IMR-90 (cell line): ENCODE data around the gene RETN. TPM values are rescaled to one million over a fixed set of nuclear protein-coding genes. Genes with fewer than 3 reads are reported as not detected.

Experiments used
- ATAC-seq: fragments of 200-7000 bp; cut with Tn5 transposase; 2 replicates; pipeline ENCODE4 v1.9.1; 2020; ENCODE audit warnings: low read depth, mild to moderate bottlenecking, moderate library complexity
- BruUV-seq: library from RNA; stranded (reverse); fragments of 400-500 nt; replicated peaks from 2 replicates; lab custom pipeline; 2021; lab: Mats Ljungman, UMichigan
- CTCF ChIA-PET: fragments of 300-600 bp; formaldehyde crosslinking; extraction: SDS; loops from one replicate; lab custom pipeline; 2021; ENCODE audit warnings: antibody characterized with exemption; lab: Yijun Ruan, JAX
- POLR2A ChIA-PET: fragments of 300-600 bp; sonication (Branson Sonifier 250); formaldehyde crosslinking; loops from one replicate; lab custom pipeline; 2022; ENCODE audit warnings: antibody characterized with exemption; ENCODE audit not compliant: unreplicated experiment; lab: Charles Lee
- DNase-seq: peaks from one replicate; pipeline ENCODE4 v3.0.0; 2013
- H2AFZ ChIP-seq: replicated peaks from 2 replicates; pipeline ENCODE3; 2013; ENCODE audit warnings: low read length, mild to moderate bottlenecking; ENCODE audit not compliant: poor library complexity
- H2AK5ac ChIP-seq: 2 replicates; pipeline ENCODE4 v1.6.1; 2013; ENCODE audit warnings: low read depth, low read length, inconsistent platforms
- H2AK9ac ChIP-seq: replicated peaks from 2 replicates; pipeline ENCODE3; 2013; ENCODE audit warnings: mild to moderate bottlenecking, low read depth, low read length, moderate library complexity; ENCODE audit not compliant: poor library complexity
- H2BK120ac ChIP-seq: 2 replicates; pipeline ENCODE4 v1.6.1; 2013; ENCODE audit warnings: low read depth, low read length, inconsistent platforms
- H2BK15ac ChIP-seq: 3 replicates; pipeline ENCODE4 v1.6.1; 2013; ENCODE audit warnings: low read depth, low read length, inconsistent platforms
- H2BK20ac ChIP-seq: 2 replicates; pipeline ENCODE4 v1.6.1; 2013; ENCODE audit warnings: low read depth, mild to moderate bottlenecking, inconsistent platforms, low read length, moderate library complexity
- H2BK5ac ChIP-seq: 2 replicates; pipeline ENCODE4 v1.6.1; 2013; ENCODE audit warnings: mild to moderate bottlenecking, low read depth, low read length, inconsistent platforms; ENCODE audit not compliant: poor library complexity, severe bottlenecking
- H3K14ac ChIP-seq: replicated peaks from 2 replicates; pipeline ENCODE4 v1.6.1; 2013; ENCODE audit warnings: low read depth, low read length, inconsistent platforms
- H3K18ac ChIP-seq: 2 replicates; pipeline ENCODE4 v1.6.1; 2013; ENCODE audit warnings: low read depth, low read length, control low read depth
- H3K23ac ChIP-seq: 2 replicates; pipeline ENCODE4 v1.6.1; 2013; ENCODE audit warnings: low read depth, low read length, inconsistent platforms
- H3K27ac ChIP-seq: 2 replicates; pipeline ENCODE4 v1.5.1; 2013; ENCODE audit warnings: mild to moderate bottlenecking, control low read depth, low read length; ENCODE audit not compliant: insufficient read depth
- H3K27me3 ChIP-seq: 2 replicates; pipeline ENCODE4 v1.6.1; 2013; ENCODE audit warnings: low read length; ENCODE audit not compliant: control insufficient read depth, insufficient read depth
- H3K36me3 ChIP-seq: 2 replicates; pipeline ENCODE4 v1.6.1; 2013; ENCODE audit warnings: low read length, mixed read lengths; ENCODE audit not compliant: control insufficient read depth, insufficient read depth
- H3K4ac ChIP-seq: 2 replicates; pipeline ENCODE4 v1.6.1; 2013; ENCODE audit warnings: low read depth, low read length, inconsistent platforms
- H3K4me1 ChIP-seq: 2 replicates; pipeline ENCODE4 v1.6.1; 2013; ENCODE audit warnings: low read length, mixed read lengths; ENCODE audit not compliant: control insufficient read depth, insufficient read depth
- H3K4me2 ChIP-seq: 2 replicates; pipeline ENCODE4 v1.6.1; 2013; ENCODE audit warnings: low read depth, mild to moderate bottlenecking, control low read depth, low read length, moderate library complexity
- H3K4me3 ChIP-seq: 2 replicates; pipeline ENCODE4 v1.5.1; 2013; ENCODE audit warnings: low read depth, mild to moderate bottlenecking, control low read depth, low read length, moderate library complexity; ENCODE audit not compliant: insufficient read depth
- H3K56ac ChIP-seq: 2 replicates; pipeline ENCODE4 v1.6.1; 2013; ENCODE audit warnings: low read length, inconsistent platforms; ENCODE audit not compliant: insufficient read depth; ENCODE audit errors: extremely low read depth
- H3K79me1 ChIP-seq, 2 experiments: 2 replicates each; pipeline ENCODE4 v1.6.1; 2013; ENCODE audit warnings: low read length in 2 of 2, inconsistent platforms in 1 of 2, low read depth in 1 of 2
- H3K9ac ChIP-seq: 2 replicates; pipeline ENCODE4 v1.6.1; 2013; ENCODE audit warnings: low read depth, low read length, control low read depth
- H3K9me1 ChIP-seq: 2 replicates; pipeline ENCODE4 v1.6.1; 2013; ENCODE audit warnings: low read length, inconsistent platforms; ENCODE audit not compliant: insufficient read depth
- H3K9me3 ChIP-seq: 2 replicates; pipeline ENCODE4 v1.6.1; 2013; ENCODE audit warnings: low read length; ENCODE audit not compliant: control insufficient read depth, insufficient read depth
- H4K20me1 ChIP-seq: 2 replicates; pipeline ENCODE4 v1.6.1; 2013; ENCODE audit warnings: low read length, inconsistent platforms; ENCODE audit not compliant: insufficient read depth
- H4K5ac ChIP-seq: 2 replicates; pipeline ENCODE4 v1.6.1; 2013; ENCODE audit warnings: mild to moderate bottlenecking, low read depth, low read length, control low read depth
- H4K8ac ChIP-seq, 2 experiments: 2 replicates each; pipeline ENCODE4 v1.6.1; 2013; ENCODE audit warnings: low read depth in 2 of 2, low read length in 2 of 2, control low read depth in 1 of 2, inconsistent platforms in 1 of 2
- H4K91ac ChIP-seq: 2 replicates; pipeline ENCODE4 v1.6.1; 2013; ENCODE audit warnings: low read depth, low read length, inconsistent platforms; ENCODE audit not compliant: insufficient read depth
- BHLHE40 ChIP-seq: fragments of 150-350 bp; IDR thresholded peaks from 2 replicates; pipeline ENCODE4 v1.6.1; 2016; ENCODE audit warnings: mild to moderate bottlenecking, low read depth, low read length
- CEBPB ChIP-seq: IDR thresholded peaks from 2 replicates; pipeline ENCODE4 v1.6.1; 2012; ENCODE audit warnings: low read depth, low read length, improper control_type of control experiment
- CHD1 ChIP-seq: IDR thresholded peaks from 2 replicates; pipeline ENCODE4 v1.6.1; 2012; ENCODE audit warnings: low read depth, low read length, improper control_type of control experiment
- CTCF ChIP-seq: conservative IDR thresholded peaks from 2 replicates; pipeline ENCODE4 v1.5.1; 2012; ENCODE audit warnings: mild to moderate bottlenecking, low read depth, low read length, improper control_type of control experiment
- FOS ChIP-seq: fragments of 150-350 bp; IDR thresholded peaks from 2 replicates; pipeline ENCODE4 v1.6.1; 2016; ENCODE audit warnings: low read depth, low read length
- MAFK ChIP-seq: IDR thresholded peaks from 2 replicates; pipeline ENCODE4 v1.6.1; 2012; ENCODE audit warnings: low read depth, low read length, improper control_type of control experiment
- MAZ ChIP-seq: IDR thresholded peaks from 2 replicates; pipeline ENCODE4 v1.6.1; 2012; ENCODE audit warnings: low read depth, mild to moderate bottlenecking, low read length, improper control_type of control experiment, moderate library complexity, borderline replicate concordance
- MXI1 ChIP-seq: IDR thresholded peaks from 2 replicates; pipeline ENCODE4 v1.6.1; 2012; ENCODE audit warnings: low read depth, mild to moderate bottlenecking, low read length, moderate library complexity, borderline replicate concordance
- NFE2L2 ChIP-seq: fragments of 150-350 bp; IDR thresholded peaks from 2 replicates; pipeline ENCODE4 v1.6.1; 2016; ENCODE audit warnings: low read depth, mild to moderate bottlenecking, low read length
- POLR2A ChIP-seq: IDR thresholded peaks from 2 replicates; pipeline ENCODE4 v1.6.1; 2012; ENCODE audit warnings: mild to moderate bottlenecking, low read depth, low read length
- RAD21 ChIP-seq: IDR thresholded peaks from 2 replicates; pipeline ENCODE4 v1.6.1; 2012; ENCODE audit warnings: low read length, improper control_type of control experiment
- RCOR1 ChIP-seq: IDR thresholded peaks from 2 replicates; pipeline ENCODE4 v1.6.1; 2012; ENCODE audit warnings: mild to moderate bottlenecking, low read length, improper control_type of control experiment; ENCODE audit not compliant: insufficient replicate concordance
- RFX5 ChIP-seq: IDR thresholded peaks from 2 replicates; pipeline ENCODE4 v1.8.0; 2012; ENCODE audit warnings: low read depth, mild to moderate bottlenecking, low read length, moderate library complexity
- SMC3 ChIP-seq: fragments of 150-350 bp; IDR thresholded peaks from 2 replicates; pipeline ENCODE4 v1.6.1; 2016; ENCODE audit warnings: low read depth, mild to moderate bottlenecking, antibody characterized with exemption, low read length, moderate library complexity
- WGBS, 2 experiments: methylation state at CpG; one replicate each; pipeline versions ENCODE4 v1.1.5 to v1.1.7; 2013; ENCODE audit warnings: missing lambda C conversion rate in 2 of 2; ENCODE audit not compliant: insufficient read length in 1 of 2; ENCODE audit errors: extremely low coverage in 2 of 2; 5-methylcytosine and 5-hydroxymethylcytosine counted together
- dilution Hi-C: fragments of 300-500 bp; cut with HindIII; formaldehyde crosslinking; loops from one replicate; pipeline ENCODE4 v1.14.3; 2018; ENCODE audit warnings: low sequenced_read_pairs; ENCODE audit not compliant: unreplicated experiment
- in situ Hi-C: fragments of 300-500 bp; cut with MboI; formaldehyde crosslinking; loops from 3 replicates; pipeline ENCODE4 v1.14.3; 2019; ENCODE audit warnings: low sequenced_read_pairs, inconsistent platforms, mixed read lengths
- intact Hi-C: fragments of 100-400 bp; cut with micrococcal nuclease; formaldehyde crosslinking; loops from 2 replicates; pipeline ENCODE4 v1.10.0; 2022
- polyA plus RNA-seq, 3 experiments: library from polyadenylated mRNA; depleted of rRNA; stranded (reverse); fragments of >200 nt; gene quantifications; 2 replicates each; pipeline ENCODE4 v1.2.3, GENCODE V29; 2012; ENCODE audit warnings: low replicate concordance in 1 of 3
- total RNA-seq: library from RNA; depleted of rRNA; stranded (reverse); fragments of >200 nt; gene quantifications from 2 replicates; pipeline ENCODE4 v1.2.3, GENCODE V29; 2012
- TF ChIP-seq, protein P1 (sequence below): fragments of 150-350 bp; IDR thresholded peaks from 2 replicates; pipeline ENCODE4 v1.6.1; 2016; ENCODE audit warnings: low read depth, mild to moderate bottlenecking, low read length, moderate library complexity, borderline replicate concordance
- TF ChIP-seq, protein P2 (sequence below): fragments of 150-350 bp; IDR thresholded peaks from 2 replicates; pipeline ENCODE4 v1.6.1; 2017; ENCODE audit warnings: mild to moderate bottlenecking, antibody characterized with exemption, low read length, low read depth

The RETN gene
- total and polyA plus RNA-seq, 2 of the 4 experiments (the other 2 are of a cell fraction): not detected

DNA sequence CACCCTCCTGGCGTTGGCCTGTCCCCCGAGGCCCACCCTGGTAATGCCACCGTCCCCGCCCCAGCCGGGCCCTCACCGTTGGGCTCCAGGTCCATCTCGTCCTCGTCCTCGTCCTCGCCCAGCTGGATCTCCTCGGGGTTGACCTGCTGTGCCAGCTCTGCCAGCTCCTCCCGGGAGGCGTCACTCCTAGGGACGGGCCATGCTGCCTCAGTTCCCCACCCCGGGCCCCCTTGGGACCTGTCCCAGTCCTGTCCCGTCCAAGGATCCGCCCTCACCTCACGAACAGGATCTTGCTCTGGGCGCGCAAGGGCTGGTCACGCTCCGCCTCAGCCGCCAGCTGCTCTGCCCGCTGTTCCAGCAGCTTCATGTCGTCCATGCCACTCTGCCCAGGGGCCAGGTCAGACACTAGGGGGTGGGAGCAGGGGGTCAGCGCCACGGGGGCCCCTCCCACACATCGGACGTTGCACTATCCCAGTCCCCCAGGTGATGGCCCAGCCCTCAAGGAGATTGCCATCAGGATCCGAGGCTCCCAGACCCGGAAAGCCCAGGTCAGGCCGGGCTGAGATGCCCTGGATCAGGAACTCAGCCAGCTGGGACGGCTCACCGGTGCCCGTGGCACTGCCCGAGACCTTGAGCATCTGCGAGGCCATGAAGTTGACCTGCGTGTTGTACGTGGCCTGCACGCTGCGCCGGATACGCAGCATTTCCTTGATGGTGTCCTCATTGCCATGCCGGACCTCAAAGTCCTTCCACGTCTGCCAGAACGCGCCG is 49.0 kb upstream of the RETN start:
- no peak overlapping the region for H3K4ac ChIP-seq
- H3K4me3 ChIP-seq: no peak overlapping the region
- TF ChIP-seq CTCF (no peak), NFE2L2 (no peak), POLR2A (no peak), BHLHE40 (no peak), RFX5 (no peak), MXI1 (no peak), CEBPB (no peak), SMC3 (no peak), MAZ (no peak), FOS (no peak), MAFK (no peak), RCOR1 (no peak), RAD21 (no peak), CHD1 (no peak)
- TF ChIP-seq, protein P1, sequence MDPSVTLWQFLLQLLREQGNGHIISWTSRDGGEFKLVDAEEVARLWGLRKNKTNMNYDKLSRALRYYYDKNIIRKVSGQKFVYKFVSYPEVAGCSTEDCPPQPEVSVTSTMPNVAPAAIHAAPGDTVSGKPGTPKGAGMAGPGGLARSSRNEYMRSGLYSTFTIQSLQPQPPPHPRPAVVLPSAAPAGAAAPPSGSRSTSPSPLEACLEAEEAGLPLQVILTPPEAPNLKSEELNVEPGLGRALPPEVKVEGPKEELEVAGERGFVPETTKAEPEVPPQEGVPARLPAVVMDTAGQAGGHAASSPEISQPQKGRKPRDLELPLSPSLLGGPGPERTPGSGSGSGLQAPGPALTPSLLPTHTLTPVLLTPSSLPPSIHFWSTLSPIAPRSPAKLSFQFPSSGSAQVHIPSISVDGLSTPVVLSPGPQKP: no peak
- TF ChIP-seq, protein P2, sequence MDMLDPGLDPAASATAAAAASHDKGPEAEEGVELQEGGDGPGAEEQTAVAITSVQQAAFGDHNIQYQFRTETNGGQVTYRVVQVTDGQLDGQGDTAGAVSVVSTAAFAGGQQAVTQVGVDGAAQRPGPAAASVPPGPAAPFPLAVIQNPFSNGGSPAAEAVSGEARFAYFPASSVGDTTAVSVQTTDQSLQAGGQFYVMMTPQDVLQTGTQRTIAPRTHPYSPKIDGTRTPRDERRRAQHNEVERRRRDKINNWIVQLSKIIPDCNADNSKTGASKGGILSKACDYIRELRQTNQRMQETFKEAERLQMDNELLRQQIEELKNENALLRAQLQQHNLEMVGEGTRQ: no peak
- DNase-seq (no peak), ATAC-seq (no peak)
- H3K14ac ChIP-seq: no peak overlapping the region
- peaks cover 54% of the 10 kb centered on the region for H3K36me3 ChIP-seq
- intact Hi-C loops (no loop called here), in situ Hi-C loops (no loop called here), dilution Hi-C loops (no loop called here)
- ChIA-PET POLR2A (no interaction called here), CTCF (no interaction called here)
- H2BK120ac ChIP-seq: no peak overlapping the region
- no peak overlapping the region for H3K9ac ChIP-seq
- H2BK5ac ChIP-seq: no peak overlapping the region
- H3K9me3 ChIP-seq: no peaks in the 10 kb centered on the region
- H2AFZ ChIP-seq: no peak overlapping the region
- 96% methylated on average over 20 of the region's 48 CpGs; no CpG with 5 or more reads in 1 of the 2 experiments for WGBS, 2 experiments
- no TSS peak for BruUV-seq
- H3K79me1 ChIP-seq: no peaks in the 10 kb centered on the region; a peak in 1 of 4 replicates
- no peak overlapping the region for H2AK5ac ChIP-seq
- H4K91ac ChIP-seq: no peak overlapping the region
- no peak overlapping the region for H3K23ac ChIP-seq
- no peak overlapping the region for H3K56ac ChIP-seq
- no peak overlapping the region for H2BK15ac ChIP-seq
- no peak overlapping the region for H3K18ac ChIP-seq
- H3K4me2 ChIP-seq: no peak overlapping the region
- no peaks in the 10 kb centered on the region for H3K27me3 ChIP-seq
- H4K20me1 ChIP-seq: no peaks in the 10 kb centered on the region
- no peaks in the 10 kb centered on the region for H3K4me1 ChIP-seq
- no peak overlapping the region for H4K5ac ChIP-seq
- H2BK20ac ChIP-seq: no peak overlapping the region
- H3K27ac ChIP-seq: no peak overlapping the region
- H4K8ac ChIP-seq: no peak overlapping the region
- no peaks in the 10 kb centered on the region for H3K9me1 ChIP-seq
- H2AK9ac ChIP-seq: no peak overlapping the region
